ENCODE data around the gene DUSP3. TPM values are rescaled to one million over a fixed set of nuclear protein-coding genes. Genes with fewer than 3 reads are reported as not detected.

DUSP3 gene
- total and polyA plus RNA-seq, 2 of the 13 experiments (the other 11 are each of a cell fraction or from before 2014, with no cell fraction given) = 60.0 to 71.5 TPM

GRCh38 chr17:43720311-43721060 lies 58.3 kb downstream of the DUSP3 start (continued):
- TF ChIP-seq ZNF407 (CRISPR knock-in tag; IDR thresholded peaks at IDR 0.05; ENCODE audit: not compliant biosample characterization) (peak; percentile 89), ZNF292 (CRISPR knock-in tag; IDR thresholded peaks at IDR 0.05; ENCODE audit: borderline replicate concordance, low read depth) (0 out of 2 replicates have a peak, but pooled peaks have one; percentile 37), ZFP36 (IDR thresholded peaks at IDR 0.05; ENCODE audit: borderline replicate concordance, low read depth, low read length, partially characterized antibody) (no peak), CENPT (CRISPR knock-in tag; IDR thresholded peaks at IDR 0.05; ENCODE audit: low read depth) (0 out of 2 replicates have a peak, but pooled peaks have one; percentile 30), KAT8 (CRISPR knock-in tag; IDR thresholded peaks at IDR 0.05) (peak; percentile 80), MLX (CRISPR knock-in tag; IDR thresholded peaks at IDR 0.05) (0 out of 2 replicates have a peak, but pooled peaks have one; percentile 7), KLF13 (CRISPR knock-in tag; IDR thresholded peaks at IDR 0.05) (peak; percentile 76; the same call in 1 of the 2 replicates), DNMT1 (CRISPR knock-in tag; IDR thresholded peaks at IDR 0.05) (0 out of 2 replicates have a peak, but pooled peaks have one; percentile 76), NFRKB (IDR thresholded peaks at IDR 0.05) (no peak), MAFK (conservative IDR thresholded peaks at IDR 0.05 in 1 of 2, IDR thresholded peaks at IDR 0.05 in 1 of 2; ENCODE audit: low read length in 2 of 2) (no peak), ARNT2 (CRISPR knock-in tag; IDR thresholded peaks at IDR 0.05; ENCODE audit: low read depth) (peak; percentile 45; the same call in 1 of the 2 replicates), FOXJ3 (CRISPR knock-in tag; IDR thresholded peaks at IDR 0.05; ENCODE audit: borderline replicate concordance) (no peak), HDAC1 (CRISPR knock-in tag; IDR thresholded peaks at IDR 0.05) (peak; percentile 83), ZNF431 (CRISPR knock-in tag; IDR thresholded peaks at IDR 0.05; ENCODE audit: borderline replicate concordance, low read depth) (no peak)
- TF ChIP-seq, protein P1, sequence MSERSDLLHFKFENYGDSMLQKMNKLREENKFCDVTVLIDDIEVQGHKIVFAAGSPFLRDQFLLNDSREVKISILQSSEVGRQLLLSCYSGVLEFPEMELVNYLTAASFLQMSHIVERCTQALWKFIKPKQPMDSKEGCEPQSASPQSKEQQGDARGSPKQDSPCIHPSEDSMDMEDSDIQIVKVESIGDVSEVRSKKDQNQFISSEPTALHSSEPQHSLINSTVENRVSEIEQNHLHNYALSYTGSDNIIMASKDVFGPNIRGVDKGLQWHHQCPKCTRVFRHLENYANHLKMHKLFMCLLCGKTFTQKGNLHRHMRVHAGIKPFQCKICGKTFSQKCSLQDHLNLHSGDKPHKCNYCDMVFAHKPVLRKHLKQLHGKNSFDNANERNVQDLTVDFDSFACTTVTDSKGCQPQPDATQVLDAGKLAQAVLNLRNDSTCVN (CRISPR knock-in tag; IDR thresholded peaks at IDR 0.05; ENCODE audit: borderline replicate concordance) = no peak
- TF ChIP-seq, protein P2, sequence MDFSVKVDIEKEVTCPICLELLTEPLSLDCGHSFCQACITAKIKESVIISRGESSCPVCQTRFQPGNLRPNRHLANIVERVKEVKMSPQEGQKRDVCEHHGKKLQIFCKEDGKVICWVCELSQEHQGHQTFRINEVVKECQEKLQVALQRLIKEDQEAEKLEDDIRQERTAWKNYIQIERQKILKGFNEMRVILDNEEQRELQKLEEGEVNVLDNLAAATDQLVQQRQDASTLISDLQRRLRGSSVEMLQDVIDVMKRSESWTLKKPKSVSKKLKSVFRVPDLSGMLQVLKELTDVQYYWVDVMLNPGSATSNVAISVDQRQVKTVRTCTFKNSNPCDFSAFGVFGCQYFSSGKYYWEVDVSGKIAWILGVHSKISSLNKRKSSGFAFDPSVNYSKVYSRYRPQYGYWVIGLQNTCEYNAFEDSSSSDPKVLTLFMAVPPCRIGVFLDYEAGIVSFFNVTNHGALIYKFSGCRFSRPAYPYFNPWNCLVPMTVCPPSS (IDR thresholded peaks at IDR 0.05) = no peak
- TF ChIP-seq, protein P3, sequence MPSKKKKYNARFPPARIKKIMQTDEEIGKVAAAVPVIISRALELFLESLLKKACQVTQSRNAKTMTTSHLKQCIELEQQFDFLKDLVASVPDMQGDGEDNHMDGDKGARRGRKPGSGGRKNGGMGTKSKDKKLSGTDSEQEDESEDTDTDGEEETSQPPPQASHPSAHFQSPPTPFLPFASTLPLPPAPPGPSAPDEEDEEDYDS (CRISPR knock-in tag; IDR thresholded peaks at IDR 0.05) = no peak
